A549 (cell line): Measurements from ENCODE around the gene PTPRN2. TPM values are rescaled to one million over a fixed set of nuclear protein-coding genes. Genes with fewer than 3 reads are reported as not detected.

Experiments used
- ATAC-seq, 2 experiments: fragments of 200-7000 bp in 1 of 2; fragments of >200 bp in 1 of 2; cut with Nextera tagmentation in 1 of 2; cut with Tn5 transposase in 1 of 2; 3 replicates each; pipeline versions ENCODE4 v1.8.0 to v1.9.1; 2018 to 2020; ENCODE audit warnings: mild to moderate bottlenecking in 1 of 2, moderate library complexity in 1 of 2
- CTCF ChIA-PET: fragments of 300-600 bp; sonication (Branson Sonifier 250); formaldehyde crosslinking; extraction: SDS; loops from one replicate; lab custom pipeline; 2021; ENCODE audit warnings: antibody characterized with exemption, inconsistent platforms; lab: Yijun Ruan, JAX
- POLR2A ChIA-PET: fragments of 350-600 bp; formaldehyde crosslinking; extraction: SDS; loops from one replicate; lab custom pipeline; 2021; ENCODE audit warnings: antibody characterized with exemption, inconsistent platforms; lab: Yijun Ruan, JAX
- DNase-seq, 2 experiments: peaks; one replicate each; pipeline versions ENCODE4 v3.0.0 to v3.0.0-alpha.2; 2011 to 2016; ENCODE audit warnings: low read depth in 1 of 2, low spot score in 1 of 2
- FAIRE-seq: peaks from 2 replicates; lab custom pipeline; 2011; peaks lifted over from hg19 to GRCh38; lab: Jason Lieb, UNC
- H3K27ac ChIP-seq, 2 experiments: fragments of >200 bp; sonication (Bioruptor Twin); formaldehyde crosslinking; 3 replicates each; pipeline ENCODE4 v1.5.1; 2016 to 2017
- H3K4me1 ChIP-seq: fragments of >200 bp; sonication (Bioruptor Twin); formaldehyde crosslinking; 3 replicates; pipeline ENCODE4 v1.6.1; 2016
- H3K4me2 ChIP-seq: fragments of >200 bp; sonication (Bioruptor Twin); formaldehyde crosslinking; 3 replicates; pipeline ENCODE4 v1.6.1; 2016
- H3K4me3 ChIP-seq: fragments of >200 bp; sonication (Bioruptor Twin); formaldehyde crosslinking; 3 replicates; pipeline ENCODE4 v1.5.1; 2016
- H3K9me3 ChIP-seq: fragments of >200 bp; sonication (Bioruptor Twin); formaldehyde crosslinking; 3 replicates; pipeline ENCODE4 v1.6.1; 2016
- BCL3 ChIP-seq: fragments of >200 bp; sonication (Bioruptor Twin); formaldehyde crosslinking; IDR thresholded peaks from 3 replicates; pipeline ENCODE4 v1.6.1; 2016
- BHLHE40 ChIP-seq: IDR thresholded peaks from 2 replicates; pipeline ENCODE4 v1.6.1; 2012; ENCODE audit warnings: low read depth, low read length, inconsistent platforms
- CBX2 ChIP-seq: fragments of 200-600 bp; sonication (generic); IDR thresholded peaks from 2 replicates; pipeline ENCODE4 v1.6.1; 2016; ENCODE audit warnings: low read depth, mild to moderate bottlenecking, borderline replicate concordance
- CHD2 ChIP-seq: fragments of 150-350 bp; IDR thresholded peaks from 2 replicates; pipeline ENCODE4 v1.6.1; 2014; ENCODE audit warnings: low read length; ENCODE audit not compliant: partially characterized antibody
- EP300 ChIP-seq, 2 experiments: fragments of >200 bp; sonication (Bioruptor Twin); formaldehyde crosslinking; IDR thresholded peaks; 2 replicates in 1 of 2; 3 replicates in 1 of 2; pipeline ENCODE4 v1.6.1; 2016 to 2017
- ESRRA ChIP-seq: fragments of 150-350 bp; IDR thresholded peaks from 2 replicates; pipeline ENCODE4 v1.6.1; 2014; ENCODE audit warnings: mild to moderate bottlenecking, low read length, borderline replicate concordance
- FOSB ChIP-seq: fragments of 250-450 bp; sonication (Bioruptor Pico); IDR thresholded peaks from 2 replicates; pipeline ENCODE4 v1.5.0; 2020; ENCODE audit warnings: mild to moderate bottlenecking, moderate library complexity
- FOSL2 ChIP-seq, 2 experiments: fragments of 450-650 bp in 1 of 2; fragments of >200 bp in 1 of 2; sonication (Bioruptor Twin) in 1 of 2; formaldehyde crosslinking; IDR thresholded peaks; 2 replicates each; pipeline versions ENCODE4 v1.5.0 to v1.6.1; 2016 to 2020; ENCODE audit warnings: mild to moderate bottlenecking in 1 of 2, moderate library complexity in 1 of 2
- HEYL ChIP-seq: fragments of 250-450 bp; sonication (Bioruptor Pico); IDR thresholded peaks from 2 replicates; pipeline ENCODE4 v1.8.0; 2021; ENCODE audit warnings: mild to moderate bottlenecking, moderate library complexity
- HOXB13 ChIP-seq: fragments of 250-450 bp; sonication (Bioruptor Pico); IDR thresholded peaks from 2 replicates; pipeline ENCODE4 v1.5.0; 2020; ENCODE audit warnings: low read depth, mild to moderate bottlenecking, moderate library complexity
- JUN ChIP-seq, 2 experiments: fragments of >200 bp; sonication (Bioruptor Twin); formaldehyde crosslinking; IDR thresholded peaks; 2 replicates in 1 of 2; 3 replicates in 1 of 2; pipeline ENCODE4 v1.6.1; 2016 to 2017
- KDM5A ChIP-seq: fragments of 200-600 bp; sonication (generic); IDR thresholded peaks from 2 replicates; pipeline ENCODE4 v1.6.1; 2016; ENCODE audit warnings: antibody characterized with exemption, mild to moderate bottlenecking
- MAZ ChIP-seq: fragments of 150-350 bp; IDR thresholded peaks from 2 replicates; pipeline ENCODE4 v1.6.1; 2014; ENCODE audit warnings: antibody characterized with exemption, low read depth, low read length, borderline replicate concordance
- MYC ChIP-seq: IDR thresholded peaks from 2 replicates; pipeline ENCODE4 v1.6.1; 2012; ENCODE audit warnings: mild to moderate bottlenecking, inconsistent platforms, low read length, improper control_type of control experiment, borderline replicate concordance
- PBX3 ChIP-seq: IDR thresholded peaks from 2 replicates; pipeline ENCODE4 v1.6.1; 2012
- POLR2A ChIP-seq: IDR thresholded peaks from 2 replicates; pipeline ENCODE4 v1.6.1; 2012; ENCODE audit warnings: mild to moderate bottlenecking, low read length
- RARB ChIP-seq: fragments of 250-450 bp; sonication (Bioruptor Pico); IDR thresholded peaks from 2 replicates; pipeline ENCODE4 v1.8.0; 2021; ENCODE audit warnings: mild to moderate bottlenecking, moderate library complexity
- RCOR1 ChIP-seq: fragments of 150-350 bp; IDR thresholded peaks from 2 replicates; pipeline ENCODE4 v1.6.1; 2014; ENCODE audit warnings: antibody characterized with exemption, low read length, low read depth
- REST ChIP-seq: fragments of 200-600 bp; sonication (generic); IDR thresholded peaks from 2 replicates; pipeline ENCODE4 v1.6.1; 2016; ENCODE audit warnings: antibody characterized with exemption, mild to moderate bottlenecking, moderate library complexity
- USF2 ChIP-seq: fragments of 450-650 bp; IDR thresholded peaks from 2 replicates; pipeline ENCODE4 v1.6.1; 2014; ENCODE audit warnings: antibody characterized with exemption
- ZFP36 ChIP-seq: fragments of 450-650 bp; IDR thresholded peaks from 2 replicates; pipeline ENCODE4 v1.6.1; 2014; ENCODE audit warnings: borderline replicate concordance; ENCODE audit not compliant: partially characterized antibody
- ZNF302 ChIP-seq: fragments of 250-450 bp; sonication (Bioruptor Pico); IDR thresholded peaks from 2 replicates; pipeline ENCODE4 v1.9.0; 2021; ENCODE audit warnings: inconsistent platforms, mild to moderate bottlenecking, moderate library complexity
- WGBS: methylation state at CpG from one replicate; pipeline ENCODE4 v1.1.6; 2017; ENCODE audit errors: missing lambda C conversion rate; 5-methylcytosine and 5-hydroxymethylcytosine counted together
- polyA plus RNA-seq, 4 experiments: library from polyadenylated mRNA; depleted of rRNA in 3 of 4; stranded (reverse); fragments of >200 nt; fragmentation: RNase III in 1 of 4; extraction: RNeasy Plus Mini Kit Qiagen cat#74134 plus additional on column Dnase treatment in 1 of 4; gene quantifications; 2 replicates in 3 of 4; 3 replicates in 1 of 4; pipeline ENCODE4 v1.2.3, GENCODE V29; 2011 to 2017

The PTPRN2 gene
- polyA plus RNA-seq, 2 of the 4 experiments (the other 2 are of a cell fraction): 0.41 to 1.2 TPM

GRCh38 chr7:158449266-158449665, 138.4 kb downstream of the PTPRN2 start:
- ChIA-PET POLR2A (no interaction called here), CTCF (no interaction called here)
- no peak for TF ChIP-seq PBX3
- TF ChIP-seq JUN (IDR thresholded peaks at IDR 0.05): no peak
- TF ChIP-seq BHLHE40: no peak
- no peak for TF ChIP-seq REST
- TF ChIP-seq ESRRA: no peak
- no peak for TF ChIP-seq FOSB (CRISPR knock-in tag)
- TF ChIP-seq BCL3: no peak
- no peak for TF ChIP-seq USF2
- no peak for TF ChIP-seq MAZ
- TF ChIP-seq FOSL2 (IDR thresholded peaks at IDR 0.05): no peak
- no peak for TF ChIP-seq FOSL2 (CRISPR knock-in tag; IDR thresholded peaks at IDR 0.05)
- TF ChIP-seq RARB (CRISPR knock-in tag): no peak
- TF ChIP-seq HEYL (CRISPR knock-in tag): no peak
- TF ChIP-seq KDM5A: no peak
- TF ChIP-seq ZFP36: no peak
- TF ChIP-seq ZNF302 (CRISPR knock-in tag): no peak
- TF ChIP-seq RCOR1: no peak
- TF ChIP-seq EP300 (IDR thresholded peaks at IDR 0.05): no peak
- no peak for TF ChIP-seq CBX2
- no peak for TF ChIP-seq CHD2
- no peak for TF ChIP-seq MYC
- H3K4me3 ChIP-seq: no peak overlapping the region
- no peaks in the 10 kb centered on the region for H3K4me1 ChIP-seq
- no peaks in the 10 kb centered on the region for H3K9me3 ChIP-seq
- 75% methylated on average over 12 of the region's 12 CpGs for WGBS
- FAIRE-seq (no peak), ATAC-seq (no peak), DNase-seq (no peak)
- H3K4me2 ChIP-seq: no peak overlapping the region
- no peak overlapping the region for H3K27ac ChIP-seq

- TF ChIP-seq USF2: no peak
- no peak for TF ChIP-seq HOXB13 (CRISPR knock-in tag)
- TF ChIP-seq BCL3: no peak
- TF ChIP-seq POLR2A: no peak
- no peak for TF ChIP-seq MAZ
- no peak for TF ChIP-seq BHLHE40
- TF ChIP-seq, all 56 proteins: peak for 0
- POLR2A ChIA-PET: no interaction called here
- Histone ChIP-seq H3K9me3 (no peaks in the 10 kb centered on the region), H3K4me2 (no peak overlapping the region), H3K4me1 (no peaks in the 10 kb centered on the region), H3K4me3 (no peak overlapping the region), H3K27ac (no peak overlapping the region)
- ATAC-seq: no peak
- CTCF ChIA-PET: interaction anchor here (0.9 kb wide), 1 partner anchor 82 kb away, joined by 3 read pairs; no protein-coding TSS in a partner anchor
- no peak for DNase-seq
- FAIRE-seq: no peak
- WGBS: 84% methylated on average over 9 of the region's 16 CpGs
These were observed 139.1 kb downstream of the PTPRN2 start for GRCh38 chr7:158448430-158449100.
